Measurements from ENCODE around the gene MAP2K4. TPM values are rescaled to one million over a fixed set of nuclear protein-coding genes. Genes with fewer than 3 reads are reported as not detected.

MAP2K4 gene
- total and polyA plus RNA-seq, 2 of the 8 experiments (the other 6 are each of a cell fraction or from before 2014, with no cell fraction given), result 14.2 to 37.3 TPM

DNA sequence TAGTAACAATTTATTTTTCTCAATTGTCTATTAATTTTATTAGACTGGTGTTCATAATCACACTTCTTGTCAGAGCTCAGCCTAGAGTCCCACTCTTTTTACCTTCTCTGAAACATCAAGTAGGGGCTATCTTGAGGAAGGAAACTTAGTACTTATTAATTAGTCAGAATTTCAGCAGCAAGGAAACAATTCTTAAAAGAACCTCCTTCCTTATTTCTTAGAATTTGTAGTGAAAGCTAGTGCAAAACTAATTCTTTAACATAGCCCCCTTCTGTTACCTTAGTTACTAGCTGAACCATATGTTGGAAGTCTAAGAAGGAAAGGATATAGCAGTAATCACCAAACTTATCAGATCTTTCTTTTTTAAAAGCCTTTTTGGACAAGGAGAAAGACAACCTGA is 35.2 kb downstream of the MAP2K4 start:
- H2BK12ac ChIP-seq (ENCODE audit: low read depth, low read length), result no peak overlapping the region
- H3K18ac ChIP-seq (ENCODE audit: extremely low read depth, low read length), result no peak overlapping the region
- H3K27ac ChIP-seq (ENCODE audit: low read depth, low read length), result no peak overlapping the region
- no peaks in the 10 kb centered on the region for H3K9me3 ChIP-seq (ENCODE audit: insufficient read depth in 2 of 2, low read depth in 1 of 2, low read length in 1 of 2)
- H3K27me3 ChIP-seq (replicated peaks in 1 of 4; ENCODE audit: control insufficient read depth in 3 of 4, extremely low read depth in 1 of 4, insufficient read depth in 3 of 4, low read length in 3 of 4), result no peaks in the 10 kb centered on the region
- H4K91ac ChIP-seq (replicated peaks; ENCODE audit: insufficient read length, low read length), result no peak overlapping the region
- no peaks in the 10 kb centered on the region for H3K23me2 ChIP-seq (ENCODE audit: low read depth, low read length)
- ChIA-PET CTCF (ENCODE audit: partially characterized antibody) (no interaction called here), POLR2A (ENCODE audit: partially characterized antibody) (interaction anchor here (1.2 to 1.3 kb wide), 2 partner anchors 9 to 34 kb away, joined by 5 read pairs; no protein-coding TSS in a partner anchor)
- H3K14ac ChIP-seq (ENCODE audit: insufficient read length), result no peak overlapping the region
- DNase-seq (ENCODE audit: low read depth in 1 of 2, low spot score in 2 of 2) (no peak), FAIRE-seq (no peak)
- no peak overlapping the region for H3K4ac ChIP-seq (replicated peaks; ENCODE audit: insufficient read length, low read depth, low read length)
- H3K36me3 ChIP-seq (ENCODE audit: control insufficient read depth in 2 of 4, insufficient read depth in 4 of 4, low read length in 3 of 4), result no peaks in the 10 kb centered on the region; a peak in 1 of 8 replicates
- no peak overlapping the region for H2BK5ac ChIP-seq (ENCODE audit: low read depth, low read length)
- H2AK5ac ChIP-seq (ENCODE audit: low read depth, low read length), result no peak overlapping the region
- H4K8ac ChIP-seq (ENCODE audit: extremely low read depth, insufficient read depth, low read length), result no peak overlapping the region
- H2BK120ac ChIP-seq (replicated peaks; ENCODE audit: low read depth, low read length), result no peak overlapping the region
- H3K56ac ChIP-seq (replicated peaks; ENCODE audit: insufficient read length, low read depth, low read length), result no peak overlapping the region
- no peak overlapping the region for H3K4me2 ChIP-seq (ENCODE audit: insufficient read depth in 1 of 2, low read depth in 2 of 2, low read length in 2 of 2)
- H3K4me1 ChIP-seq (replicated peaks in 1 of 4; ENCODE audit: control insufficient read depth in 3 of 4, insufficient read depth in 4 of 4, low read length in 3 of 4), result peaks cover 2 to 4% (median 3%) of the 10 kb centered on the region in 4 experiments; a peak in 5 of 7 replicates
- no peak overlapping the region for H4K5ac ChIP-seq (ENCODE audit: insufficient read length, low read depth, low read length)
- H3K79me1 ChIP-seq (ENCODE audit: low read depth, low read length), result no peaks in the 10 kb centered on the region
- peaks cover 0 to under 1% of the 10 kb centered on the region in 2 experiments for H4K20me1 ChIP-seq (replicated peaks in 1 of 2; ENCODE audit: control insufficient read depth in 1 of 2, insufficient read depth in 2 of 2, low read length in 2 of 2)
- no peak overlapping the region for H2BK15ac ChIP-seq (ENCODE audit: low read length)
- H3K79me2 ChIP-seq (ENCODE audit: control insufficient read depth in 1 of 2, insufficient read depth in 2 of 2, low read length in 2 of 2), result peaks cover 0 to 83% of the 10 kb centered on the region in 2 experiments; a peak in 3 of 4 replicates
- no peak overlapping the region for H3K4me3 ChIP-seq (ENCODE audit: extremely low read depth in 1 of 4, insufficient read depth in 2 of 4, low read depth in 3 of 4, low read length in 4 of 4)
- H2AFZ ChIP-seq (ENCODE audit: low read length), result no peak overlapping the region
- H3K23ac ChIP-seq (ENCODE audit: insufficient read length), result no peak overlapping the region
- no peak overlapping the region for H2BK20ac ChIP-seq (ENCODE audit: low read length)
- no peak overlapping the region for H3K9ac ChIP-seq (replicated peaks in 1 of 4; ENCODE audit: extremely low read depth in 1 of 4, low read depth in 3 of 4, low read length in 3 of 4)
- no peak for TF ChIP-seq POU5F1 (IDR thresholded peaks at IDR 0.05; ENCODE audit: low read depth, low read length)
- no peak for TF ChIP-seq TCF12 (IDR thresholded peaks at IDR 0.05; ENCODE audit: low read depth, low read length)
- no peak for TF ChIP-seq SIX5 (IDR thresholded peaks at IDR 0.05; ENCODE audit: low read depth, low read length)
- no peak for TF ChIP-seq RNF2 (IDR thresholded peaks at IDR 0.05; ENCODE audit: borderline replicate concordance, low read depth, low read length, missing control alignments, poor library complexity, severe bottlenecking)
- TF ChIP-seq PHF8 (conservative IDR thresholded peaks at IDR 0.05; ENCODE audit: low read depth, low read length), result no peak
- no peak for TF ChIP-seq SP4 (IDR thresholded peaks at IDR 0.05; ENCODE audit: low read length)
- no peak for TF ChIP-seq SP1 (IDR thresholded peaks at IDR 0.05; ENCODE audit: low read depth, low read length)
- no peak for TF ChIP-seq CTCF (IDR thresholded peaks at IDR 0.05; ENCODE audit: control extremely low read depth in 1 of 3, insufficient read depth in 1 of 3, low read depth in 1 of 3, low read length in 3 of 3)
- TF ChIP-seq E2F6 (IDR thresholded peaks at IDR 0.05), result no peak
- no peak for TF ChIP-seq TAF1 (IDR thresholded peaks at IDR 0.05; ENCODE audit: low read depth, low read length)
- TF ChIP-seq BCL11A (IDR thresholded peaks at IDR 0.05; ENCODE audit: low read depth in 2 of 2, low read length in 2 of 2), result no peak
- TF ChIP-seq KDM1A (IDR thresholded peaks at IDR 0.05; ENCODE audit: borderline replicate concordance, low read length), result no peak
